NB4 (cell line): ENCODE measurements around the gene CDCA5.

Experiments
- CTCF ChIP-seq: IDR thresholded peaks from one replicate; pipeline ENCODE4 v1.5.1; 2012; ENCODE audit warnings: low read depth, low read length
- POLR2A ChIP-seq: IDR thresholded peaks from 2 replicates; pipeline ENCODE4 v1.6.1; 2011; ENCODE audit warnings: mild to moderate bottlenecking; ENCODE audit not compliant: insufficient read length; ENCODE audit errors: extremely low read depth

- TF ChIP-seq POLR2A, result no peak
- TF ChIP-seq CTCF, result no peak
These were observed 19.6 kb upstream of the CDCA5 start for GRCh38 chr11:65103476-65103875.
